Kidney (tissue), 14 donors: ENCODE data around the gene MOXD1. TPM values are rescaled to one million over a fixed set of nuclear protein-coding genes. Genes with fewer than 3 reads are reported as not detected.

ENCODE experiments used
- DNase-seq, 5 donors: peaks; one replicate each; pipeline ENCODE4 v3.0.0-alpha.2; 2013 to 2020
- FAIRE-seq: peaks from 2 replicates; lab custom pipeline; 2012; peaks lifted over from hg19 to GRCh38; lab: Jason Lieb, UNC
- H3K27ac ChIP-seq, 2 donors: one replicate each; pipeline ENCODE4 v1.7.0; 2013; ENCODE audit warnings: low read depth in 2 of 2, low read length in 2 of 2, inconsistent platforms in 1 of 2
- H3K27me3 ChIP-seq: one replicate; pipeline ENCODE4 v1.7.1; 2013; ENCODE audit warnings: low read length, inconsistent platforms; ENCODE audit not compliant: control insufficient read depth, insufficient read depth
- H3K36me3 ChIP-seq, 3 donors: one replicate each; pipeline versions ENCODE4 v1.7.0 to v1.7.1; 2013; ENCODE audit warnings: low read length in 3 of 3, control low read depth in 1 of 3, inconsistent platforms in 1 of 3; ENCODE audit not compliant: insufficient read depth in 3 of 3, control insufficient read depth in 2 of 3
- H3K4me1 ChIP-seq, 3 donors: one replicate each; pipeline versions ENCODE4 v1.7.0 to v1.7.1; 2013; ENCODE audit warnings: low read length in 3 of 3, inconsistent platforms in 1 of 3, low read depth in 1 of 3; ENCODE audit not compliant: control insufficient read depth in 2 of 3, insufficient read depth in 2 of 3
- H3K4me3 ChIP-seq, 3 donors: one replicate each; pipeline versions ENCODE4 v1.7.0 to v1.8.1; 2013; ENCODE audit warnings: low read length in 3 of 3, control low read depth in 1 of 3, inconsistent platforms in 1 of 3
- H3K9ac ChIP-seq, 3 donors: one replicate each; pipeline versions ENCODE4 v1.7.0 to v1.7.1; 2013; ENCODE audit warnings: low read length in 3 of 3, control low read depth in 1 of 3, inconsistent platforms in 1 of 3
- H3K9me3 ChIP-seq, 3 donors: one replicate each; pipeline versions ENCODE4 v1.7.0 to v1.7.1; 2013; ENCODE audit warnings: low read length in 3 of 3, control low read depth in 1 of 3, inconsistent platforms in 1 of 3; ENCODE audit not compliant: control insufficient read depth in 2 of 3, insufficient read depth in 1 of 3
- intact Hi-C: fragments of 100-400 bp; cut with DNase I; formaldehyde crosslinking; loops from one replicate; pipeline ENCODE4 v1.11.1; 2022
- polyA plus RNA-seq: library from polyadenylated mRNA; stranded (reverse); fragments of 350-450 nt; fragmentation: Illumina TruSeq; extraction: RNeasy Lipid Tissue Mini Kit (QIAGEN cat#74804); gene quantifications from one replicate; pipeline ENCODE4 v1.2.3, GENCODE V29; 2014; ENCODE audit warnings: low read depth, low replicate concordance; ENCODE audit not compliant: insufficient read depth
- total RNA-seq: library from RNA; stranded (reverse); fragmentation: NEBNext Ultra II Directional; extraction: Animal tissue kit (Norgen Biotek cat#: 25700); gene quantifications from one replicate; pipeline ENCODE4 v1.2.1, GENCODE V29; 2021
- TF ChIP-seq, protein P1 (sequence below): IDR thresholded peaks from 3 replicates; pipeline ENCODE4 v1.5.1; 2012; ENCODE audit warnings: mild to moderate bottlenecking, moderate library complexity, borderline replicate concordance; ENCODE audit not compliant: insufficient read depth; ENCODE audit errors: extremely low read depth
- donor health status: control.
- donor health status: control.
- donor health status: control.
- donor health status: control.
- donor health status: control.
- donor health status: DM: yes; HTN: yes; CAD: no.
- donor health status: Normal renal cell carcinoma (clear cell type).

MOXD1 gene
- total and polyA plus RNA-seq, 2 donors from 2014 or later = 11.6 to 35.9 TPM

- intact Hi-C loops = no loop called here
- DNase-seq = no peak
Observed at GRCh38 chr6:132380358-132381029, 20.8 kb downstream of the MOXD1 start.

GRCh38 chr6:132369526-132369925 is 31.7 kb downstream of the MOXD1 start:
- Histone ChIP-seq H3K27ac (no peak overlapping the region), H3K9ac (no peak overlapping the region), H3K27me3 (no peaks in the 10 kb centered on the region), H3K4me1 (peaks cover 0 to 4% (median 0%) of the 10 kb centered on the region in 3 donors), H3K4me3 (no peak overlapping the region), H3K9me3 (no peaks in the 10 kb centered on the region), H3K36me3 (no peaks in the 10 kb centered on the region)
- intact Hi-C loops = no loop called here
- no peak for FAIRE-seq
- TF ChIP-seq, protein P1, sequence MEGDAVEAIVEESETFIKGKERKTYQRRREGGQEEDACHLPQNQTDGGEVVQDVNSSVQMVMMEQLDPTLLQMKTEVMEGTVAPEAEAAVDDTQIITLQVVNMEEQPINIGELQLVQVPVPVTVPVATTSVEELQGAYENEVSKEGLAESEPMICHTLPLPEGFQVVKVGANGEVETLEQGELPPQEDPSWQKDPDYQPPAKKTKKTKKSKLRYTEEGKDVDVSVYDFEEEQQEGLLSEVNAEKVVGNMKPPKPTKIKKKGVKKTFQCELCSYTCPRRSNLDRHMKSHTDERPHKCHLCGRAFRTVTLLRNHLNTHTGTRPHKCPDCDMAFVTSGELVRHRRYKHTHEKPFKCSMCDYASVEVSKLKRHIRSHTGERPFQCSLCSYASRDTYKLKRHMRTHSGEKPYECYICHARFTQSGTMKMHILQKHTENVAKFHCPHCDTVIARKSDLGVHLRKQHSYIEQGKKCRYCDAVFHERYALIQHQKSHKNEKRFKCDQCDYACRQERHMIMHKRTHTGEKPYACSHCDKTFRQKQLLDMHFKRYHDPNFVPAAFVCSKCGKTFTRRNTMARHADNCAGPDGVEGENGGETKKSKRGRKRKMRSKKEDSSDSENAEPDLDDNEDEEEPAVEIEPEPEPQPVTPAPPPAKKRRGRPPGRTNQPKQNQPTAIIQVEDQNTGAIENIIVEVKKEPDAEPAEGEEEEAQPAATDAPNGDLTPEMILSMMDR = no peak
- no peak for DNase-seq

More at GRCh38 chr6:132380358-132381029, 20.8 kb downstream of the MOXD1 start:
- no peaks in the 10 kb centered on the region for H3K27me3 ChIP-seq
- no peaks in the 10 kb centered on the region for H3K36me3 ChIP-seq
- no peaks in the 10 kb centered on the region for H3K4me1 ChIP-seq
- H3K27ac ChIP-seq = no peak overlapping the region
- no peak for FAIRE-seq
- no peaks in the 10 kb centered on the region for H3K9me3 ChIP-seq
- H3K4me3 ChIP-seq = no peak overlapping the region
- TF ChIP-seq, protein P1 = no peak
- H3K9ac ChIP-seq = no peak overlapping the region

DNA sequence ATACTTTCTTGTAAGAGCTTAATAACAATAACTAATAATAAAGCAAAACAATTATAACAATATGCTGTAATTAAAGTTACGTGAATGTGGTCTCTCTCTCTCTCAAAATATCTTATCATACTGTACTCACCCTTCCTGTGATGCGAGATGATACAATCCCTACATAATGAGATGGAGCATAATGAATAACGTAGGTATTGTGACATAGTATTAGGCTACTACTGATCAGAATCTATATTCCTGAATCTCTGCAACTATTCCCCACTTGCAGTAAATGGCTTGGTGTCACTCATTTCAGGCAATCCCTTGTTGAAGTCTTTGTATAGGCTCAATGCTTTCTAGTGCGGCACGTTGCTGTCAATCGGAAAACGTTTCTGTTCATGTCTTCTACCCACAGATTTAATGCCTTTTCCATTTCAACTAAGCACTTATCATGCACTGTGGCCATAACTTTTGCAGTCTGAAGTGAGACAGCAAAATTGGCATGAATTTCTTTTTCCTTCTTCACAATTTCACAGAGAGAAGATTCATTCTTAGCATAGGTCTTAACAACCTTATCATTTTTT is 32.3 kb downstream of the MOXD1 start:
- Histone ChIP-seq H3K9me3 (no peaks in the 10 kb centered on the region), H3K27ac (no peak overlapping the region), H3K9ac (no peak overlapping the region), H3K36me3 (no peaks in the 10 kb centered on the region), H3K4me1 (peaks cover 0 to 4% (median 0%) of the 10 kb centered on the region in 3 donors), H3K27me3 (no peaks in the 10 kb centered on the region), H3K4me3 (no peak overlapping the region)
- intact Hi-C loops = no loop called here
- TF ChIP-seq, protein P1 = no peak
- DNase-seq (no peak), FAIRE-seq (no peak)
